ENCODE measurements around the gene CIROP.

CIROP gene

DNA sequence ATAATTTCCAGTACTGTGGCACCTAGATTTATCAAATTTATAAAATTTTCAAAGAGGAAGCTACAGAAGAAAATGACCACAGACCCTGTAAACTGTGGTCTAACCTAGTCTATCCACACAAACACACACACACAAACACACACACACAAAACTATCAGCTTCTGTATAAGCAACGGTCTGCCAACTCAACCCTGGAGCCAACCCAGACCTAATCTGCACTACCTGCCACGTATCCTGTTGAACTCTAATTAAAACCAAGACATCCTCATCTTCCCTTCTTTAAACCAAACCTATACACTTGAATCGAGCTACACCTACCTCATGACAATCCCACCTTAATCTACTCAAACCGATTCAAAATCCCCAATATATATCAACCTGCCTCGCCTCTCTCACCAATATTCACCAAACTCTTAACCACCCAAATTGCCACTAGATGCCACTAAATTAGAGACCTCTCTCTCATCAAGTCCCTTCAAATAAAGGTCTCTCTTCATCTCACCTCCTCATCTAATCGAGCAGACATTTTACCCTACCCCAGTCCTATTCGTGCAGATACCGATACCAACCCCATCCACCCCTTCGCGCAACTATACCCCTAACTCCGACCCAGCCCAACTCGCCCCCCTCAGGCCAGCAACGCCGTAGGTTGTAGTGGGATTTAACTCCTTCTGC, 10.7 kb downstream of the CIROP start:
- DNase-seq (ENCODE audit: low read depth in 2 of 2): no peak

DNA sequence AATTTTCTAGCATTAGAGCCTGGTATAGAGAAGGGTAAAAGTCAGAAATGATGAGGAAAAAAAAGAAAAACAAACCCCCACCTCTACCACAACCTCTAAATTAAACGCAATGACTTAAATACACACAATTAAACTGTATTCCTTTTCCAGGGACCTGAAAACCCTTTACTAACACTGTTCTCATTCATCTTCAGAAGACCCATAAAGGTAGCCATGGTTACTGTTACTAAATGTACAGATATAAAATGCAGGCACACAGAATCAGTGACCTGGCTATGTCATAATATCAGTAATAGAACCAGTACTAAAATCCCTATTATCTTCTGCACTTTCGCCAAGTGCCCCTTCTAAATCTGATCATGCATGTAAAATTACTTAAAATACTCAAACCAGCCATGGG, 11.3 kb downstream of the CIROP start:
- DNase-seq (ENCODE audit: low read depth in 2 of 2): no peak

- DNase-seq (ENCODE audit: low read depth in 2 of 2): no peak
These were observed 11.7 kb downstream of the CIROP start for GRCh38 chr14:23093104-23093503.

DNA sequence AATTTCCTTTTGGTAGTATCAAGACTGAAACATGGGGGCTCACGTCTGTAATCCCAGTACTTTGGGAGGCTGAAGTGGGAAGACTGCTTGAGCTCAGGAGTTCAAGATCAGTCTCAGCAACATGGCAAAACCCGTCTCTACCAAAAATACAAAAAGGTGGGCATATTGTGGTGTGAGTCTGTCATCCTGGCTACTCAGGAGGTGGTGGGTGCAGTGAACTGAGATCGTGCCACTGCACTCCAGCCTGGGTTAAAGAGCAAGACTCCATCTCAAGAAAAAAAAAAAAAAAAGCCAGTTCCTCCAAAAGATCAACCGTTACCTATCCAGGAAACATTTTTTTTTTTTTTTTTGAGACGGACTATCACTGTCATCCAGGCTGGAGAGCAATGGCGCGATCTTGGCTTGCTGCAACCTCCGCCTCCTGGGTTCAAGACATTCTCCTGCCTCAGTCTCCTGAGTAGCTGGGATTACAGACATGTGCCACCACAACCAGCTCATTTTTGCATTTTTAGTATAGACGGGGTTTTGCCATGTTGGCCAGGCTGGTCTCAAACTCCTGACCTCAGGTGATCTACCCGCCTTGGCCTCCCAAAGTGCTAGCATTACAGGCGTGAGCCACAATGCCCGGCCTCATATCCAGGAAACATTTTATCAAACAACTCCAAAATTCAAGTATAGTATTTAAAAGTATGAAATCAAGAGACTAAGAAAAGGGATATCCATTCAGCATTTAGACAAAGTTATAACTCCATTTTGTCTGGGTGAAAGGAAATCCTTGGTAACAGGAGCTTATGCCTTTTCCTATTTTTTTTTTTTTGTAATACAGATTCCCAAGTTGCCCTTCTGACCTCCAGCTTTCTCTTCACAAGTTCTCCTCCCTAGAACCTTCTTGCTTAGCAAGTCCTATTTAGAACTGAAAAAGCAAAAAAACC, 13.2 kb downstream of the CIROP start:
- DNase-seq (ENCODE audit: low read depth in 2 of 2): no peak

- DNase-seq (ENCODE audit: low read depth in 2 of 2): no peak
These were observed 14.5 kb downstream of the CIROP start for GRCh38 chr14:23090254-23090636.

DNA sequence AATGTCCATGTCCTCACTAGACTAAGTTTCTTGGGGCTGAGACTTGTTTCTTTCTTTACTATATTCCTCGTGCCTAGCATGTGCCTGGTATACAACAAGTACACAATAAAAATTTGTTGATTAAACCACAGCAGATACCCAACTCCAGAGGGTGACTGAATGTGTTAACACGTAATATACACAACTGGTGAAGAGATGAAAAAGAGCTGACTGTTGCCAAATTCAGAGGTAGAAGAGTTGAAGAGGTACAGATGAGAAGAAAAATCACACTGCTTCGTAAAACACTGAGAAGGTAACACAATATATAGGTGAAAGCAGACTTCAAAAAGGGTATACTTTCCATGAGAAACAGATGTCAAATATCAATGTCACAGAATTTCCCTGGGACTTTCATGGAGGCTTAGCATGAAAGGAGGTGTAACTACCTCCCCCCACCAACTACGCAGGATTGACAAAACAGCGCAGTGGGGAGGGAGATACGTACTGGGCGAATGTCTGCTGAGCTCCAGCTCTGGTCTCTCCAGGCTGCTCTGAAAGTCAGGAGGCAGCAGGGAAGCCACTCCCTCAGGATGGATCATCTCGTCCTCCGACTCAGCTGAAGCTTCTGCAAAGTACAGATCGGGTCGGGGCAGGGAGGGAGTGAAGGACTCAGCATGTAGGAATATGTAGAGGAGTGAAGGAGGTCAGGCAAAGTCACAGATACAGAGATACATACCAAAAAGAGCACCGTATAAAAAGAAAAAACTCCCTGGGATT, 15.1 kb downstream of the CIROP start:
- DNase-seq (ENCODE audit: low read depth in 2 of 2): no peak

GRCh38 chr14:23086565-23086964, 18.2 kb downstream of the CIROP start:
- no peak for DNase-seq (ENCODE audit: low read depth in 2 of 2)

DNA sequence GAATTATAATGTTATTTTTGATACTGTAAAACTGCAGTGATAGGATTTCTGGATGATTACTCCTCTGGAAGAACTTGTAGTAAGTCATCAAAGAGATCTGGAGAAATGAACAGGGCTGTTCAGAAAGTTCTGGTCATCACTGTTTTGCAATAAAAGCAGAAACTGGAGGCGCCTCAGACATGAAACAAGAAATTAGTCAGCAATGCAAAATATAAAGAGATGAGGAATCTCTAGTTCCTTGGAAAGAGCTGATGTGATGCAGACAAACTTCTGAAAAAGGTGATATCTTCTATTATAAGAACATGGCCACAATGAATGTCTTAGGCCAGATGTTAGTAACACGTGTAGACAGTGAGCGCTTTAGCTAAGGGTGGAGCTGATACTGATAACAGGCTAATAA, 19.3 kb downstream of the CIROP start:
- no peak for DNase-seq (ENCODE audit: low read depth in 2 of 2)

DNA sequence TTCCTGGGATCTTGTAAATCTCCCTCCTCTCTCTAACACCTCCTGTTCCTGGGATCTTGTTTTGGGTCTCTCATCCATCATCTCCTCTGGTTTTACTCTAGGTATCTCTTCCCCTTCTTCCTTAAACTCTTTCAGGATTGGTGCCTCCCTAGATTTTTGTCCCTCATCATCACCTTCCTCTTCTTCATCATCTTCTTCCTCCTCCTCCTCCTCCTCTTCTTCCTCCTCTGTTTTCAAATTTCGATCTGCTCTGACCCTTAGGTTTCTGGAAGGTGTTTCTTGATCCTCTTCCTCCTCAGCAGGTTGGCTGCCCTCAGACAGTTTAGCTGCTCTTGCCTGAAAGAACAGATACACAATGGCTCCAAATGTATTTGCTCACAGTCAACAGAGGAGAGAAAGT, 24.3 kb downstream of the CIROP start:
- DNase-seq (ENCODE audit: low read depth in 2 of 2): no peak

DNA sequence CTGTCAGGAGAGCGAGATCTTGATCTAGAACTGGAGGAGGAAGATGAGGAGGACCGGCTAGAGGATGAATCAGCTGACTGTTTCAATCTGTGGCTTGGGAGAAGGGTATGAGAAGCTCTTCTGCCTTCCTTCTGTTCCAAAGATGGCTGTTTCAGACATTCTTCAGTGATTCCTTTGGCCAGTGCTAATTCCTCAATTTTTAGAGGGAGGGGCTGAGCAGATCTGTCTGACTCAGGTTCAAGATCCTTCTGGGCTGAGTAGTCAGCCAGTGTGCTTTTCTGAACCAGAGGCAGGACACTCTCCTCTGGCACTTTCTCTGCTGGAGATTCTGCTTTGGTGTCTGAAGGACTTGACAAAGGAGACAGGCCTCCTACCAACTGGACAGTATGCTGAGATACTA, 25.1 kb downstream of the CIROP start:
- DNase-seq (ENCODE audit: low read depth in 2 of 2): no peak

DNA sequence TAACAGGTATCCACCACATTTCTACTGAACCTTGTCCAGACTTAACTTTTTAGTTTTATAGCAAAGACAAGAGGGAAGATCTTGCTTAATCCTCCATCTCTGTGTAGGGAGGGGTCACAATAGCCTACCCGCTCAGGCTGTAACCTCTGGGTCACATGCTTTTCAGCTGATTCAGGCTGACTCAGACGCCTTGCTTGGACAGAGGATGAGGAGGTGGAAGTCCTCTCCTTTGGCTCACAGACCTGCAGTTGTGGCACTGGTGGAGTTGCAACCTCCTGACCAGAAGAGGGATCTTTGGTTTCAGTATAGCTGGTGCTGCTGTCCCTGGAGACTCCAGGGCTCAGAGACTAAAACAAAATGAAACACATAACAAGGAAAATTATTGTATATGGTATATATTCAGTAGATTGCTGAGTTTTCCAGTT, 26.1 kb downstream of the CIROP start:
- DNase-seq (ENCODE audit: low read depth in 2 of 2): no peak

GRCh38 chr14:23077962-23078361, 26.8 kb downstream of the CIROP start:
- DNase-seq (ENCODE audit: low read depth in 2 of 2): no peak

- DNase-seq (ENCODE audit: low read depth in 2 of 2): no peak
These were observed 27.9 kb downstream of the CIROP start for GRCh38 chr14:23076785-23077408.

DNA sequence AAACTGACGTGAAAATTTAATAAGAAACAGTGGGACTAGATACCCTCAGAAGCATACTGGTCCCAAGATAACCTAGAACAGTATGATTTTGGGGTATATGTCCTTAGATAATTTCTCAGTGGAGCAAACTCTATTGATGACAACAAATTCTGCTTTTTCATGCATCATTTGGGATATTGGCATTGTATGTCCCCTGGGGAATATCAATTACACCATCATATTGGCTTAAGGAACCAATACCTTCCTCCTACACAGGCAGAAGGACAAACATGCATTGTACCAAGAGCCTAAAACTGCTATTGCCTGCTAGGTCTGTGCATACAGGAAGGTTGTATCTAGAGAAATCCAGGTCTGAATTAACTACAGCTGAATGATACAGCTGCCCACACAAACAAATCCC, 29.9 kb downstream of the CIROP start:
- no peak for DNase-seq (ENCODE audit: low read depth in 2 of 2)

DNA sequence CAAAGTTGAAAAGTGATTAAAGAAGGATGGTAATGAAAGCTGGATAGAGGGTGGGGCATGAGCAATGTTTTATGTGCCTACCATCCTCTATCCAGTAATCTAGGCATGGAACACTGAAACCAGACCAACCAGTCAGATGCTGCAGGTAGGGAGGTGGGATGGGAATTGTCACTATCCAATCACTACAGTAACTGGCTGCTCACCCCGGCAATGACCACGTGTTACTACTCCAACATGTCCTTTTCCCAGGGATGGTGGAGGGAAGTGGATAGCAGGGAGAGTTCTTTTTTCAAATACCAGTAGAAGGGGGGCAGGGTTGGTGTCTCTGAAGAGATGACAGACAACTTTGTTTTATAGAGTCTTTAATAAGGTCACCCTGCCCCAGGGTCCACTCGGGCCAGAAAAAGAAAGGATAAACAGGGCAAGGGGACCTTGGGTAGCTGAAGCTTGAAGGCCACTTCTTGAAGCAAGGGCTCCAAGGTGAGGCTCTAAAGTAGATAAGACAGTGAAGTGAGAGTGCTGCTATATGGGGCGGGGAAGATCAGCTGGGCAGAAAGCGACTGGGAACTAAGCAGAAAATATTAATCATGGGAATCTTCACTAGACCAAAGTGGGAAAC, 32.8 kb downstream of the CIROP start:
- DNase-seq (ENCODE audit: low read depth in 2 of 2): no peak

- peak; percentile 66 to 74 for DNase-seq (ENCODE audit: low read depth in 2 of 2)
These were observed 33.4 kb downstream of the CIROP start for GRCh38 chr14:23071244-23071920.

GRCh38 chr14:23070262-23071129, 34.3 kb downstream of the CIROP start:
- no peak for DNase-seq (ENCODE audit: low read depth in 2 of 2)

GRCh38 chr14:23069413-23069806, 35.4 kb downstream of the CIROP start:
- DNase-seq (ENCODE audit: low read depth in 2 of 2): no peak

DNA sequence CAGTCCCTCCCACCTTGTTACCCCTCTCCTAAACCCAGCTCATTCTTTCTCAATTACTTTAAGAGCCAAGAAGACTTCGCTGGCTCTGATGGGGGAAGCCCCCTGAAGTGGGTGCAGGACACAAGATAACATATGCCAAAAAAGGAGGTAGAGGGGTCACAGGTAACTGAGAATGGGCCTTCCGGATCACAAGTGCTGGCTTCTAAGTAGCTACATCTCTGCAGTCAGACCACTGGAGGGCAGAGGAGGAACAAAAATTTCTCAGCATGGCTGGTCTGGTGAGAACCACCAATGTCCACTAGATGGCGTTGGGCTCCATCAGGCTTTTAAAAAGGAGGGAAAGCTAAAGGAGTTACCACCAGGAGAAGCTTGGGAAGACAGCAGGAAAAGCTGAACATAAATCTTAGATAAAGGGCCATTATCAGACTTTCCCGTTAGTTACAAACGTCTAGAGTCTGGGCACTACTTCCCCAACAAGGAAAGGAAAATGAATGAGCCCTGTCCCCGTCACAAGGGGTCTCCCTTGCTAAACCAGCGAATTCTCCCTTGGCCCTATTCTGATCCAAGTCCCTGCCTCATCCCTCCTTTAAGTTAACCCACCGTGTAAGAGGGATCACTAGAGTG, 35.9 kb downstream of the CIROP start:
- peak; percentile 50 to 60 for DNase-seq (ENCODE audit: low read depth in 2 of 2)
